ENCODE measurements around the gene IMPG1. TPM values are rescaled to one million over a fixed set of nuclear protein-coding genes. Genes with fewer than 3 reads are reported as not detected.

IMPG1 gene
- total and polyA plus RNA-seq, 2 of the 8 experiments (the other 6 are each of a cell fraction or from before 2014, with no cell fraction given): 0.02 TPM; not detected in 1

GRCh38 chr6:75968143-75968542, 104.3 kb downstream of the IMPG1 start (continued):
- TF ChIP-seq CHD7 (IDR thresholded peaks at IDR 0.05; ENCODE audit: insufficient replicate concordance, low read length): no peak
- no peak for TF ChIP-seq CEBPB (IDR thresholded peaks at IDR 0.05; ENCODE audit: low read depth, low read length)
- no peak for TF ChIP-seq SUZ12 (IDR thresholded peaks at IDR 0.05; ENCODE audit: low read length)
- no peak for TF ChIP-seq KDM4A (IDR thresholded peaks at IDR 0.05; ENCODE audit: low read depth, low read length, severe bottlenecking)
- no peak for TF ChIP-seq HDAC6 (IDR thresholded peaks at IDR 0.05; ENCODE audit: low read depth, low read length)
- no peak for TF ChIP-seq TEAD4 (IDR thresholded peaks at IDR 0.05; ENCODE audit: low read depth, low read length)
